H54 (cell line): ENCODE data around the gene EIF4E3.

Experiments used
- DNase-seq: peaks from one replicate; pipeline ENCODE4 v3.0.0; 2011; ENCODE audit warnings: low spot score, mixed read lengths; ENCODE audit not compliant: insufficient read length
- FAIRE-seq: peaks from 3 replicates; lab custom pipeline; 2011; peaks lifted over from hg19 to GRCh38; lab: Jason Lieb, UNC
- POLR2A ChIP-seq: IDR thresholded peaks from 2 replicates; pipeline ENCODE4 v1.6.1; 2011; ENCODE audit warnings: low read depth, mild to moderate bottlenecking, low read length

The EIF4E3 gene

GRCh38 chr3:71629711-71630110, 95.5 kb downstream of the EIF4E3 start:
- DNase-seq, result no peak
- FAIRE-seq, result no peak
- TF ChIP-seq POLR2A, result no peak

GRCh38 chr3:71629289-71629688, 95.9 kb downstream of the EIF4E3 start:
- TF ChIP-seq POLR2A, result no peak
- no peak for FAIRE-seq
- no peak for DNase-seq

GRCh38 chr3:71628522-71628921, 96.7 kb downstream of the EIF4E3 start:
- TF ChIP-seq POLR2A, result no peak
- DNase-seq (no peak), FAIRE-seq (no peak)

GRCh38 chr3:71625676-71626075, 99.5 kb downstream of the EIF4E3 start:
- no peak for DNase-seq
- no peak for TF ChIP-seq POLR2A
- FAIRE-seq, result no peak
